ENCODE results near the gene TAB3. TPM values are rescaled to one million over a fixed set of nuclear protein-coding genes. Genes with fewer than 3 reads are reported as not detected.

TAB3 gene
- total and polyA plus RNA-seq, 9 of the 15 experiments (the other 6 are each of a cell fraction or from before 2014, with no cell fraction given), result 2.4 to 31.1 (median 15.5) TPM

DNA sequence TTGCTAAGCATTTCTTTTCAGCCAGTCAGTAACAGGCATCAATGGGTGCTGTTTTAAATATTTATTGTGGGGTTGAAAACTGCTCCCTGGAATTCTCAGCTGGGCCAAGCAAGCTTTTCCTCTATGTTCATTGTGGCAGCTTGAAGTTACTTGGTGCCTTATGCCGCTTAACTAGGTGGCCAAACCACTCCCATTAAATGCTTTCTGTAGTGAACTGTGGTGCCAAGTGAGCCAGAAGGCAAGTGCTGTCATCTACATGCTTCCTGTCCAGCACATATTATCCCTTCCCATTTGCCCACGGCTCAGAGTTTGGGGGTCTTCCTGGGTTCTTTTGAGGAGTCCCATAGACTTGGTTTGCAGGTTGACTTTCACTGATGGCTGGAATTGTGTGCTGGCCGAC is 64.8 kb downstream of the TAB3 start:
- H3K4me1 ChIP-seq (replicated peaks in 1 of 2; ENCODE audit: control insufficient read depth in 2 of 2, insufficient read depth in 2 of 2, low read length in 2 of 2), result no peaks in the 10 kb centered on the region
- no peak for FAIRE-seq
- H3K9me1 ChIP-seq (ENCODE audit: control insufficient read depth, insufficient read depth, low read length), result no peaks in the 10 kb centered on the region
- ChIA-PET CTCF (ENCODE audit: low intra/inter-chr PET ratio) (no interaction called here), POLR2A (no interaction called here)
- no peak overlapping the region for H3K4me3 ChIP-seq
- 20% methylated on average over 2 of the region's 3 CpGs for WGBS (ENCODE audit: insufficient coverage, low coverage, missing lambda C conversion rate)
- H3K36me3 ChIP-seq (ENCODE audit: control insufficient read depth, insufficient read depth, low read length), result no peaks in the 10 kb centered on the region
- no peak for DNase-seq (ENCODE audit: extremely low read depth in 1 of 4, low spot score in 3 of 4)
- no peaks in the 10 kb centered on the region for H3K9me3 ChIP-seq (replicated peaks; ENCODE audit: control insufficient read depth, insufficient read depth, low read depth, low read length)
- no peak overlapping the region for H3K27ac ChIP-seq (ENCODE audit: extremely low read depth, low read depth, low read length)
- in situ Hi-C loops (cut with MboI), result loop anchor here (10.0 kb wide), 1 partner anchor 59 kb away; no protein-coding TSS in a partner anchor
- ATAC-seq, result no peak
- no peaks in the 10 kb centered on the region for H3K79me2 ChIP-seq (ENCODE audit: control insufficient read depth, insufficient read depth, low read length)
- H3K9ac ChIP-seq (ENCODE audit: insufficient read depth in 1 of 2, low read depth in 2 of 2, low read length in 2 of 2), result no peak overlapping the region
- no peak overlapping the region for H3K4me2 ChIP-seq (ENCODE audit: insufficient read depth, low read length)
- intact Hi-C loops (cut with micrococcal nuclease), result no loop called here
- H3K27me3 ChIP-seq (ENCODE audit: control insufficient read depth in 2 of 2, insufficient read depth in 2 of 2, low read length in 2 of 2), result no peaks in the 10 kb centered on the region; a peak in 1 of 5 replicates
- no TSS peak for BruUV-seq (replicated peaks)
- H4K20me1 ChIP-seq (replicated peaks; ENCODE audit: control insufficient read depth, insufficient read depth, low read length), result no peaks in the 10 kb centered on the region
- no peak overlapping the region for H2AFZ ChIP-seq (ENCODE audit: low read depth, low read length)
- no peak for TF ChIP-seq ZNF639 (CRISPR knock-in tag; conservative IDR thresholded peaks at IDR 0.05 in 1 of 2, IDR thresholded peaks at IDR 0.05 in 1 of 2)
- TF ChIP-seq XRCC3 (IDR thresholded peaks at IDR 0.05), result no peak
- TF ChIP-seq GTF2A2 (tag; IDR thresholded peaks at IDR 0.05), result no peak
- TF ChIP-seq CREBBP (IDR thresholded peaks at IDR 0.05; ENCODE audit: low read depth, low read length), result no peak
- TF ChIP-seq, protein P1, sequence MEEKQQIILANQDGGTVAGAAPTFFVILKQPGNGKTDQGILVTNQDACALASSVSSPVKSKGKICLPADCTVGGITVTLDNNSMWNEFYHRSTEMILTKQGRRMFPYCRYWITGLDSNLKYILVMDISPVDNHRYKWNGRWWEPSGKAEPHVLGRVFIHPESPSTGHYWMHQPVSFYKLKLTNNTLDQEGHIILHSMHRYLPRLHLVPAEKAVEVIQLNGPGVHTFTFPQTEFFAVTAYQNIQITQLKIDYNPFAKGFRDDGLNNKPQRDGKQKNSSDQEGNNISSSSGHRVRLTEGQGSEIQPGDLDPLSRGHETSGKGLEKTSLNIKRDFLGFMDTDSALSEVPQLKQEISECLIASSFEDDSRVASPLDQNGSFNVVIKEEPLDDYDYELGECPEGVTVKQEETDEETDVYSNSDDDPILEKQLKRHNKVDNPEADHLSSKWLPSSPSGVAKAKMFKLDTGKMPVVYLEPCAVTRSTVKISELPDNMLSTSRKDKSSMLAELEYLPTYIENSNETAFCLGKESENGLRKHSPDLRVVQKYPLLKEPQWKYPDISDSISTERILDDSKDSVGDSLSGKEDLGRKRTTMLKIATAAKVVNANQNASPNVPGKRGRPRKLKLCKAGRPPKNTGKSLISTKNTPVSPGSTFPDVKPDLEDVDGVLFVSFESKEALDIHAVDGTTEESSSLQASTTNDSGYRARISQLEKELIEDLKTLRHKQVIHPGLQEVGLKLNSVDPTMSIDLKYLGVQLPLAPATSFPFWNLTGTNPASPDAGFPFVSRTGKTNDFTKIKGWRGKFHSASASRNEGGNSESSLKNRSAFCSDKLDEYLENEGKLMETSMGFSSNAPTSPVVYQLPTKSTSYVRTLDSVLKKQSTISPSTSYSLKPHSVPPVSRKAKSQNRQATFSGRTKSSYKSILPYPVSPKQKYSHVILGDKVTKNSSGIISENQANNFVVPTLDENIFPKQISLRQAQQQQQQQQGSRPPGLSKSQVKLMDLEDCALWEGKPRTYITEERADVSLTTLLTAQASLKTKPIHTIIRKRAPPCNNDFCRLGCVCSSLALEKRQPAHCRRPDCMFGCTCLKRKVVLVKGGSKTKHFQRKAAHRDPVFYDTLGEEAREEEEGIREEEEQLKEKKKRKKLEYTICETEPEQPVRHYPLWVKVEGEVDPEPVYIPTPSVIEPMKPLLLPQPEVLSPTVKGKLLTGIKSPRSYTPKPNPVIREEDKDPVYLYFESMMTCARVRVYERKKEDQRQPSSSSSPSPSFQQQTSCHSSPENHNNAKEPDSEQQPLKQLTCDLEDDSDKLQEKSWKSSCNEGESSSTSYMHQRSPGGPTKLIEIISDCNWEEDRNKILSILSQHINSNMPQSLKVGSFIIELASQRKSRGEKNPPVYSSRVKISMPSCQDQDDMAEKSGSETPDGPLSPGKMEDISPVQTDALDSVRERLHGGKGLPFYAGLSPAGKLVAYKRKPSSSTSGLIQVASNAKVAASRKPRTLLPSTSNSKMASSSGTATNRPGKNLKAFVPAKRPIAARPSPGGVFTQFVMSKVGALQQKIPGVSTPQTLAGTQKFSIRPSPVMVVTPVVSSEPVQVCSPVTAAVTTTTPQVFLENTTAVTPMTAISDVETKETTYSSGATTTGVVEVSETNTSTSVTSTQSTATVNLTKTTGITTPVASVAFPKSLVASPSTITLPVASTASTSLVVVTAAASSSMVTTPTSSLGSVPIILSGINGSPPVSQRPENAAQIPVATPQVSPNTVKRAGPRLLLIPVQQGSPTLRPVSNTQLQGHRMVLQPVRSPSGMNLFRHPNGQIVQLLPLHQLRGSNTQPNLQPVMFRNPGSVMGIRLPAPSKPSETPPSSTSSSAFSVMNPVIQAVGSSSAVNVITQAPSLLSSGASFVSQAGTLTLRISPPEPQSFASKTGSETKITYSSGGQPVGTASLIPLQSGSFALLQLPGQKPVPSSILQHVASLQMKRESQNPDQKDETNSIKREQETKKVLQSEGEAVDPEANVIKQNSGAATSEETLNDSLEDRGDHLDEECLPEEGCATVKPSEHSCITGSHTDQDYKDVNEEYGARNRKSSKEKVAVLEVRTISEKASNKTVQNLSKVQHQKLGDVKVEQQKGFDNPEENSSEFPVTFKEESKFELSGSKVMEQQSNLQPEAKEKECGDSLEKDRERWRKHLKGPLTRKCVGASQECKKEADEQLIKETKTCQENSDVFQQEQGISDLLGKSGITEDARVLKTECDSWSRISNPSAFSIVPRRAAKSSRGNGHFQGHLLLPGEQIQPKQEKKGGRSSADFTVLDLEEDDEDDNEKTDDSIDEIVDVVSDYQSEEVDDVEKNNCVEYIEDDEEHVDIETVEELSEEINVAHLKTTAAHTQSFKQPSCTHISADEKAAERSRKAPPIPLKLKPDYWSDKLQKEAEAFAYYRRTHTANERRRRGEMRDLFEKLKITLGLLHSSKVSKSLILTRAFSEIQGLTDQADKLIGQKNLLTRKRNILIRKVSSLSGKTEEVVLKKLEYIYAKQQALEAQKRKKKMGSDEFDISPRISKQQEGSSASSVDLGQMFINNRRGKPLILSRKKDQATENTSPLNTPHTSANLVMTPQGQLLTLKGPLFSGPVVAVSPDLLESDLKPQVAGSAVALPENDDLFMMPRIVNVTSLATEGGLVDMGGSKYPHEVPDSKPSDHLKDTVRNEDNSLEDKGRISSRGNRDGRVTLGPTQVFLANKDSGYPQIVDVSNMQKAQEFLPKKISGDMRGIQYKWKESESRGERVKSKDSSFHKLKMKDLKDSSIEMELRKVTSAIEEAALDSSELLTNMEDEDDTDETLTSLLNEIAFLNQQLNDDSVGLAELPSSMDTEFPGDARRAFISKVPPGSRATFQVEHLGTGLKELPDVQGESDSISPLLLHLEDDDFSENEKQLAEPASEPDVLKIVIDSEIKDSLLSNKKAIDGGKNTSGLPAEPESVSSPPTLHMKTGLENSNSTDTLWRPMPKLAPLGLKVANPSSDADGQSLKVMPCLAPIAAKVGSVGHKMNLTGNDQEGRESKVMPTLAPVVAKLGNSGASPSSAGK (IDR thresholded peaks at IDR 0.05), result no peak
- TF ChIP-seq, protein P2, sequence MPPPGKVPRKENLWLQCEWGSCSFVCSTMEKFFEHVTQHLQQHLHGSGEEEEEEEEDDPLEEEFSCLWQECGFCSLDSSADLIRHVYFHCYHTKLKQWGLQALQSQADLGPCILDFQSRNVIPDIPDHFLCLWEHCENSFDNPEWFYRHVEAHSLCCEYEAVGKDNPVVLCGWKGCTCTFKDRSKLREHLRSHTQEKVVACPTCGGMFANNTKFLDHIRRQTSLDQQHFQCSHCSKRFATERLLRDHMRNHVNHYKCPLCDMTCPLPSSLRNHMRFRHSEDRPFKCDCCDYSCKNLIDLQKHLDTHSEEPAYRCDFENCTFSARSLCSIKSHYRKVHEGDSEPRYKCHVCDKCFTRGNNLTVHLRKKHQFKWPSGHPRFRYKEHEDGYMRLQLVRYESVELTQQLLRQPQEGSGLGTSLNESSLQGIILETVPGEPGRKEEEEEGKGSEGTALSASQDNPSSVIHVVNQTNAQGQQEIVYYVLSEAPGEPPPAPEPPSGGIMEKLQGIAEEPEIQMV (tag; conservative IDR thresholded peaks at IDR 0.05; ENCODE audit: low read depth), result no peak
- no peak for TF ChIP-seq NCOA6 (IDR thresholded peaks at IDR 0.05)
